BE2C (cell line): ENCODE results near the gene SLC4A8.

Experiments used
- DNase-seq: peaks from one replicate; pipeline ENCODE4 v3.0.0-alpha.2; 2020
- H3K27me3 ChIP-seq: fragments of 250-450 bp; sonication (Bioruptor Pico); 2 replicates; pipeline ENCODE4 v1.5.1; 2020; ENCODE audit warnings: mild to moderate bottlenecking
- H3K36me3 ChIP-seq: fragments of 250-450 bp; sonication (Bioruptor Pico); 2 replicates; pipeline ENCODE4 v1.5.1; 2020; ENCODE audit warnings: mild to moderate bottlenecking
- H3K4me1 ChIP-seq: fragments of 250-450 bp; sonication (Bioruptor Pico); 2 replicates; pipeline ENCODE4 v1.5.1; 2020
- H3K4me3 ChIP-seq: 2 replicates; pipeline ENCODE4 v1.5.1; 2011; ENCODE audit warnings: low read depth, low read length
- H3K9me3 ChIP-seq: fragments of 250-450 bp; sonication (Bioruptor Pico); 2 replicates; pipeline ENCODE4 v1.5.1; 2020
- CTCF ChIP-seq: IDR thresholded peaks from 2 replicates; pipeline ENCODE4 v1.5.1; 2012; ENCODE audit warnings: mild to moderate bottlenecking, low read depth, low read length

SLC4A8 gene

DNA sequence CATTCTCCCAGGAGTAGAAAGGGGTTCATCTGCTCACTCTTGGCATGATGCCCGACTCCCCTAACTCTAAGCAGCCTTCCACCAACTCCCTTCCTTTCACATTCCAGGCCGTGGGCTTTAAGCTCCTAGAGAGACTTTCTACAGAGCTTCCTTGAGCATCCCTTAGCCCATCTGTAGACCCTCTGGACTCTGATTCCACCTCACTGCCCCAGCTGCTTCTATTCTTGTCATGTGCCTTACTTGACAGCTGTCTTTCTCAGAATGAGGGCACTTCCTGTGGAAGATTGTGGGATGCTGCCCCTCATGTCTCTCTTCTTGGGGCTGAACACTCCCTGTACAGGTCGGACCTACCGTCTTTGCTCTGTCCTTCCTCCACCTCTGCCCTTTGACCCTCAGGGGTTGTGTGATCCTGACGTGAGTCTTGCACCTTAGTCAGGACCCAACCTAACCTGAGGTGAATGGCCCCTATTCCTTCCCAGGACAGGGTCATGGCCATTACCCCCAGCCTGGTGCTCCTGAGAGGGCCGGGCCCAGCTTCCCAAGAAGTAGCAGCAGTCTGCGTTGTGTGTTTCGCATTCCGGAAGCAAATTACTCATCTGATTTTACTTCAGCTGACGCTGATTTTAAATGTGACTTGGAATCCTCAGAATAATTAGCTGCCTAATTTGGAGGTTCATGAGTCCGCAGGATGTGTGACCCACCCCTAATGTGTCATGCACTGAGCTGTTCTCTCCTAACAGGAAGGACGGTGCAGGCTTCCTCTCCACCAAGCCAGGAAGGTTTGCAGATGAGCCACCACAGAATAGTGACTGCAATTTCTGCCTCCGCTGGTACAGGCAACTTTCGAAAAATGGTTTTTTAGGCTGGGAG lies 30.7 kb upstream of the SLC4A8 start:
- Histone ChIP-seq H3K4me3 (no peak overlapping the region), H3K36me3 (no peaks in the 10 kb centered on the region), H3K27me3 (no peaks in the 10 kb centered on the region), H3K4me1 (peaks cover 32% of the 10 kb centered on the region), H3K9me3 (no peaks in the 10 kb centered on the region; the same call in none of the 2 replicates)
- DNase-seq, result no peak
- no peak for TF ChIP-seq CTCF

DNA sequence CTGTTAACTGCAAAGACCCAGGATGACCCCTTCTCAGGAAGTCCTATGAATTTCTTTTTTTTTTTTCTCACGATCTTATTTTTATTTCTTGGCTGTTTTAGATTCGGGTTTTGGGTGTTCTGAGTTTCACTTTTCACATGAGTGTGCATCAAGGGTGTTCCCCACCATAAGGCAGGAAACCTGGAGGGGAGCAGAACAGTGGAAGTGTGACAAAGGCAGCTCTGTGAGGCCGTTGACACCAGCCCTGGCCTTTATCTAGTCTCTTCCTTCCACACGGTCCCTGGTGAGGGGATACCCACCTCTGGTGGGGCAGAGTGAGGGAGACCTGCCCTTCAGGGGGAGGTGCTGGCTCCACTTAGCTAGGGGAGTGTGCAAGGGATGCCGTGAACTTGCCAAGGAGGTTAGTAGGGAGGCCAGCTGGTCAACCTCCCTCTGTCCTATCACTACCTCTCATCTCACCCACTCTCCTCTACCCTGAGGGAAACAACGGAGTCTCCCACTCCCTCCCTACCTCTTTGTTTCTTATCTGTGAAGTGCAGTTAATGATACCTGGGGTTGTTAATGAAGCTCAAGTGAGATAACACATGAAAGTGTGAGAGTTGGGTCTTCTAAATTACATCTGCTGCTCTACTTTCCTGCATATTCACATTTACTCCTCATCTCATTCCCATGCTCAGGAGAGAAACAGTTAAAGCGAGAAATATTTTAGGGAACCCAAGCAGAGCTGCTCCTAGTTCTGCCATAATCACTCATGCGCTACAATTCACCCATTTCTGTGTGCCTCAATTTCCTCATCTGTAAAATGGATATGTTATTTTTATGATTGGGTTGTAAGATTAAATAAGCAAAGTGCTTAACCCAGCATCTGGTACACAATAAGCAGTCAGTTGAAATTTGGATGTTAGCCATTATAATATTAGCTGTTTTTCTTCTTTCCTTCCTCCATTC lies 29.1 kb upstream of the SLC4A8 start:
- peaks cover 22% of the 10 kb centered on the region for H3K4me1 ChIP-seq
- no peak for TF ChIP-seq CTCF
- no peak overlapping the region for H3K4me3 ChIP-seq
- H3K9me3 ChIP-seq, result no peaks in the 10 kb centered on the region; the same call in none of the 2 replicates
- no peaks in the 10 kb centered on the region for H3K36me3 ChIP-seq
- DNase-seq, result no peak
- no peaks in the 10 kb centered on the region for H3K27me3 ChIP-seq

DNA sequence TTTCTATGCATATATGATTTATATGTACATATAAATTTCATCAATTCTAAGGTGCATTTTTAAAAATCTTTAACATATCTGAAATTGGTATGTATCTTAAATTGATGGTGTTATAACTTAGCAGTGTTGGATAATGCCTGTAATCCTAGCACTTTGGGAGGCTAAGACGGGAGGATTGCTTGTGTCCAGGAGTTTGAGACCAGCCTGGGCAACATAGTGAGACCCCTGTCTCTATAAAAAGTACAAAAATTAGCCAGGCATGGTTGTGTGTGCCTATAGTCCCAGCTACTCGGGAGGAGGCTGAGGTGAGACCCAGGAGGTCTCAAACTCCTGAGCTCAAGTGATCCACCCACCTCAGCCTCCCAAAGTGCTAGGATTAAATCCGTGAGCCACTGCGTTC lies 27.0 kb upstream of the SLC4A8 start:
- Histone ChIP-seq H3K4me3 (no peak overlapping the region), H3K27me3 (no peaks in the 10 kb centered on the region), H3K36me3 (no peaks in the 10 kb centered on the region), H3K9me3 (no peaks in the 10 kb centered on the region; the same call in none of the 2 replicates), H3K4me1 (peaks cover 16% of the 10 kb centered on the region)
- no peak for TF ChIP-seq CTCF
- DNase-seq, result no peak

DNA sequence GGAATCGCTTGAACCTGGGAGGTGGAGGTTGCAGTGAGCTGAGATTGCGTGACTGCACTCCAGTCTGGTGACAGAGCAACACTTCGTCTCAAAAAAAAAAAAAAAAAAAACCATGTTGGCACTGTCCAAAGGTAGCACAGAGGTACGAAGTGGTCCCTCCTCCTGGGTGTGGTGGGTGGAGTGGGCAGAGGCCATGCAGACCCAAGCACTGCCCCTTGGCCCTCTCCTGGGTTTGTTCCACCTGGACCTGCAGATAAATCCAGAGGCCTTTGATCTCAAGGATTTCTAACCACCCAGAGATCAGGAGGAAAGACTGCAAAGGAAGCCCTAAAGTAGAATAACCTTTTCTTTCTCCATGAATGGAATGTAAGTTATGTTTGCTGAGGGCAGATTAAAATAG lies 24.7 kb upstream of the SLC4A8 start:
- Histone ChIP-seq H3K4me1 (peaks cover 28% of the 10 kb centered on the region), H3K27me3 (no peaks in the 10 kb centered on the region), H3K4me3 (no peak overlapping the region), H3K36me3 (no peaks in the 10 kb centered on the region), H3K9me3 (no peaks in the 10 kb centered on the region; the same call in none of the 2 replicates)
- no peak for TF ChIP-seq CTCF
- no peak for DNase-seq

GRCh38 chr12:51401020-51401419 lies 23.6 kb upstream of the SLC4A8 start:
- Histone ChIP-seq H3K36me3 (no peaks in the 10 kb centered on the region), H3K27me3 (no peaks in the 10 kb centered on the region), H3K9me3 (no peaks in the 10 kb centered on the region; the same call in none of the 2 replicates), H3K4me3 (no peak overlapping the region), H3K4me1 (peaks cover 28% of the 10 kb centered on the region)
- no peak for TF ChIP-seq CTCF
- no peak for DNase-seq
